HepG2 (cell line): ENCODE results near the gene NRN1L. TPM values are rescaled to one million over a fixed set of nuclear protein-coding genes. Genes with fewer than 3 reads are reported as not detected.

ENCODE experiments used
- BRD4 ChIP-seq: sonication (generic); formaldehyde crosslinking; IDR thresholded peaks from 2 replicates; pipeline ENCODE4 v1.4.0; 2020; ENCODE audit warnings: missing genetic modification reagents
- GLI4 ChIP-seq: sonication (generic); formaldehyde crosslinking; IDR thresholded peaks from 2 replicates; pipeline ENCODE4 v1.5.1; 2020; ENCODE audit warnings: missing genetic modification reagents, mild to moderate bottlenecking, moderate library complexity, borderline replicate concordance
- GLMP ChIP-seq: sonication (generic); formaldehyde crosslinking; IDR thresholded peaks from 2 replicates; pipeline ENCODE4 v1.9.0; 2021; ENCODE audit warnings: missing genetic modification reagents, mild to moderate bottlenecking, borderline replicate concordance
- HBP1 ChIP-seq: IDR thresholded peaks from 2 replicates; pipeline ENCODE4 v1.6.1; 2016; ENCODE audit warnings: low read depth, control low read depth
- HDAC1 ChIP-seq: sonication (generic); formaldehyde crosslinking; IDR thresholded peaks from 2 replicates; pipeline ENCODE4 v1.5.1; 2020; ENCODE audit warnings: mild to moderate bottlenecking, missing genetic modification reagents
- HMG20B ChIP-seq: conservative IDR thresholded peaks from 2 replicates; pipeline ENCODE4 v1.6.1; 2016; ENCODE audit warnings: missing genetic modification reagents, missing compliant biosample characterization
- HNRNPL ChIP-seq: fragments of 200-400 bp; formaldehyde crosslinking; IDR thresholded peaks from 2 replicates; pipeline ENCODE4 v1.6.1; 2017; ENCODE audit warnings: mild to moderate bottlenecking, low read depth, low read length
- HNRNPUL1 ChIP-seq: fragments of 200-400 bp; formaldehyde crosslinking; IDR thresholded peaks from 2 replicates; pipeline ENCODE4 v1.6.1; 2017; ENCODE audit warnings: low read depth, mild to moderate bottlenecking, low read length, moderate library complexity
- HOMEZ ChIP-seq: IDR thresholded peaks from 2 replicates; pipeline ENCODE4 v1.6.1; 2016; ENCODE audit warnings: low read depth
- ISX ChIP-seq: sonication (generic); formaldehyde crosslinking; conservative IDR thresholded peaks from 2 replicates; pipeline ENCODE4 v1.5.0; 2020; ENCODE audit warnings: missing genetic modification reagents
- MEF2D ChIP-seq: sonication (generic); formaldehyde crosslinking; IDR thresholded peaks from 2 replicates; pipeline ENCODE4 v1.5.1; 2020; ENCODE audit warnings: mild to moderate bottlenecking, missing genetic modification reagents
- NONO ChIP-seq, 2 experiments: fragments of 450-650 bp in 1 of 2; sonication (generic) in 1 of 2; formaldehyde crosslinking in 1 of 2; IDR thresholded peaks in 1 of 2; conservative IDR thresholded peaks in 1 of 2; 2 replicates each; pipeline versions ENCODE4 v1.6.1 to v1.8.0; 2017 to 2022; ENCODE audit warnings: mild to moderate bottlenecking in 1 of 2, missing genetic modification reagents in 1 of 2, moderate library complexity in 1 of 2
- PATZ1 ChIP-seq: sonication (generic); formaldehyde crosslinking; IDR thresholded peaks from 2 replicates; pipeline ENCODE4 v1.4.0; 2020; ENCODE audit warnings: missing genetic modification reagents
- PPARG ChIP-seq: conservative IDR thresholded peaks from 2 replicates; pipeline ENCODE4 v1.6.1; 2016; ENCODE audit warnings: missing biosample characterization, missing genetic modification reagents
- REL ChIP-seq: sonication (generic); formaldehyde crosslinking; conservative IDR thresholded peaks from 2 replicates; pipeline ENCODE4 v1.8.0; 2022; ENCODE audit warnings: mild to moderate bottlenecking, missing genetic modification reagents, moderate library complexity
- TIGD3 ChIP-seq: sonication (generic); formaldehyde crosslinking; IDR thresholded peaks from 2 replicates; pipeline ENCODE4 v1.5.1; 2020; ENCODE audit warnings: mild to moderate bottlenecking, missing genetic modification reagents, borderline replicate concordance
- ZBTB21 ChIP-seq: sonication (generic); formaldehyde crosslinking; IDR thresholded peaks from 2 replicates; pipeline ENCODE4 v1.4.0; 2020; ENCODE audit warnings: missing genetic modification reagents
- ZKSCAN5 ChIP-seq: sonication (generic); formaldehyde crosslinking; IDR thresholded peaks from 2 replicates; pipeline ENCODE4 v1.5.1; 2020; ENCODE audit warnings: mild to moderate bottlenecking, missing genetic modification reagents
- ZNF143 ChIP-seq: sonication (generic); formaldehyde crosslinking; IDR thresholded peaks from 2 replicates; pipeline ENCODE4 v1.4.0; 2020; ENCODE audit warnings: missing genetic modification reagents
- ZNF556 ChIP-seq: sonication (generic); formaldehyde crosslinking; IDR thresholded peaks from 2 replicates; pipeline ENCODE4 v1.4.0; 2020; ENCODE audit warnings: mild to moderate bottlenecking, missing genetic modification reagents, borderline replicate concordance
- ZNF580 ChIP-seq: IDR thresholded peaks from 2 replicates; pipeline ENCODE4 v1.6.1; 2016; ENCODE audit warnings: low read depth, borderline replicate concordance
- ZNF672 ChIP-seq: sonication (generic); formaldehyde crosslinking; IDR thresholded peaks from 2 replicates; pipeline ENCODE4 v1.8.1; 2022; ENCODE audit warnings: missing genetic modification reagents
- polyA plus RNA-seq, 8 experiments: library from polyadenylated mRNA; depleted of rRNA in 3 of 8; stranded (reverse) in 7 of 8; unstranded in 1 of 8; fragments of >200 nt; fragmentation: Illumina TruSeq in 4 of 8; extraction: Trizol in 4 of 8; gene quantifications; 2 replicates each; pipeline versions ENCODE4 v1.2.1 to v1.2.3, GENCODE V29; 2011 to 2016; ENCODE audit warnings: low read depth in 4 of 8, missing spikeins in 1 of 8, mixed read lengths in 1 of 8; ENCODE audit not compliant: insufficient read depth in 1 of 8
- total RNA-seq, 5 experiments: library from RNA; depleted of rRNA; stranded (reverse); fragments of >200 nt; fragmentation: Illumina TruSeq; extraction: Trizol; gene quantifications; 2 replicates each; pipeline ENCODE4 v1.2.3, GENCODE V29; 2016; ENCODE audit warnings: low read depth in 1 of 5

Gene NRN1L
- total and polyA plus RNA-seq, 2 of the 13 experiments (the other 11 are each of a cell fraction or from before 2014, with no cell fraction given) = 0.53 to 1.2 TPM

GRCh38 chr16:67841816-67842508, 42.7 kb upstream of the NRN1L start, which contains the start of gene THAP11 (continued):
- TF ChIP-seq TIGD3 (CRISPR knock-in tag) = no peak
- TF ChIP-seq HOMEZ = peak; percentile 53; the same call in 1 of the 2 replicates
- TF ChIP-seq ZNF143 (CRISPR knock-in tag) = peak; percentile 93
- no peak for TF ChIP-seq REL (CRISPR knock-in tag)
- TF ChIP-seq PATZ1 (CRISPR knock-in tag) = peak; percentile 46; the same call in 1 of the 2 replicates
- TF ChIP-seq ZBTB21 (CRISPR knock-in tag) = no peak
- TF ChIP-seq GLMP (CRISPR knock-in tag) = no peak
- TF ChIP-seq HNRNPUL1 = no peak
- peak; percentile 44; the same call in 1 of the 2 replicates for TF ChIP-seq ZNF556 (CRISPR knock-in tag)
- TF ChIP-seq PPARG (CRISPR knock-in tag) = peak; percentile 66
- TF ChIP-seq HDAC1 = peak; percentile 62; the same call in 1 of the 2 replicates
- no peak for TF ChIP-seq NONO (IDR thresholded peaks at IDR 0.05)
- peak; percentile 76; the same call in 1 of the 2 replicates for TF ChIP-seq NONO (CRISPR knock-in tag; conservative IDR thresholded peaks at IDR 0.05)
- peak; percentile 85; the same call in 1 of the 2 replicates for TF ChIP-seq ZNF580
- TF ChIP-seq HBP1 = 0 out of 2 replicates have a peak, but pooled peaks have one; percentile 83
- 0 out of 2 replicates have a peak, but pooled peaks have one; percentile 58 for TF ChIP-seq GLI4
- TF ChIP-seq HMG20B (CRISPR knock-in tag) = no peak
- no peak for TF ChIP-seq MEF2D (CRISPR knock-in tag)
- no peak for TF ChIP-seq ISX (CRISPR knock-in tag)
- no peak for TF ChIP-seq HNRNPL
- no peak for TF ChIP-seq ZNF672 (CRISPR knock-in tag)
- TF ChIP-seq ZKSCAN5 (CRISPR knock-in tag) = no peak
- TF ChIP-seq BRD4 (CRISPR knock-in tag) = peak; percentile 8; the same call in 1 of the 2 replicates
